K562 (cell line): Measurements from ENCODE around the gene MCM3. TPM values are rescaled to one million over a fixed set of nuclear protein-coding genes. Genes with fewer than 3 reads are reported as not detected.

ENCODE experiments used
- ATAC-seq: fragments of 200-7000 bp; cut with Tn5 transposase; 3 replicates; pipeline ENCODE4 v1.9.1; 2020; ENCODE audit warnings: moderate library complexity
- BruUV-seq: library from RNA; stranded (reverse); fragments of 400-500 nt; replicated peaks from 2 replicates; lab custom pipeline; 2021; lab: Mats Ljungman, UMichigan
- CTCF ChIA-PET: fragments of 300-600 bp; formaldehyde crosslinking; extraction: SDS; loops from one replicate; lab custom pipeline; 2021; ENCODE audit warnings: low intra/inter-chr PET ratio; lab: Yijun Ruan, JAX
- POLR2A ChIA-PET: fragments of 300-600, 350-650 bp; sonication (Branson Sonifier 250); formaldehyde crosslinking; extraction: SDS; loops from one replicate; lab custom pipeline; 2021; ENCODE audit warnings: antibody characterized with exemption, inconsistent platforms; lab: Yijun Ruan, JAX
- DNase-seq, 4 experiments: peaks; one replicate each; pipeline versions ENCODE4 v3.0.0 to v3.0.0-alpha.2; 2011 to 2018; ENCODE audit warnings: low spot score in 3 of 4, mixed read lengths in 3 of 4; ENCODE audit errors: extremely low read depth in 1 of 4
- FAIRE-seq: peaks from 2 replicates; lab custom pipeline; 2011; peaks lifted over from hg19 to GRCh38; lab: Jason Lieb, UNC
- H2AFZ ChIP-seq: 2 replicates; pipeline ENCODE4 v1.6.0; 2011; ENCODE audit warnings: low read depth, low read length, control low read depth, inconsistent platforms
- H3K27ac ChIP-seq: fragments of 200-600 bp; 3 replicates; pipeline ENCODE4 v1.8.0; 2011; ENCODE audit warnings: low read depth, mild to moderate bottlenecking, control low read depth, inconsistent platforms, low read length, moderate library complexity, mixed read lengths; ENCODE audit errors: extremely low read depth
- H3K27me3 ChIP-seq, 2 experiments: fragments of 300-600 bp in 1 of 2; 2 replicates in 1 of 2; 3 replicates in 1 of 2; pipeline versions ENCODE4 v1.6.0 to v1.8.0; 2011; ENCODE audit warnings: inconsistent platforms in 2 of 2, low read length in 2 of 2, mild to moderate bottlenecking in 1 of 2, mixed read lengths in 1 of 2, moderate library complexity in 1 of 2; ENCODE audit not compliant: control insufficient read depth in 2 of 2, insufficient read depth in 2 of 2
- H3K36me3 ChIP-seq: fragments of 300-600 bp; 3 replicates; pipeline ENCODE4 v1.8.0; 2011; ENCODE audit warnings: mild to moderate bottlenecking, low read length, inconsistent platforms; ENCODE audit not compliant: control insufficient read depth, insufficient read depth
- H3K4me1 ChIP-seq, 2 experiments: fragments of 200-600 bp in 1 of 2; replicated peaks in 1 of 2; 2 replicates in 1 of 2; 3 replicates in 1 of 2; pipeline versions ENCODE4 v1.5.1 to v1.8.0; 2011; ENCODE audit warnings: inconsistent platforms in 2 of 2, low read length in 2 of 2, mild to moderate bottlenecking in 1 of 2, mixed read lengths in 1 of 2, moderate library complexity in 1 of 2; ENCODE audit not compliant: control insufficient read depth in 2 of 2, insufficient read depth in 2 of 2
- H3K4me2 ChIP-seq: 2 replicates; pipeline ENCODE4 v1.6.1; 2011; ENCODE audit warnings: low read length, control low read depth, inconsistent platforms, mixed read lengths; ENCODE audit not compliant: insufficient read depth
- H3K4me3 ChIP-seq: fragments of 200-600 bp; sonication (generic), shearing (Covaris generic); 2 replicates; pipeline ENCODE4 v1.5.1; 2016; ENCODE audit warnings: control low read depth, inconsistent platforms
- H3K79me2 ChIP-seq: fragments of 200-600 bp; 3 replicates; pipeline ENCODE4 v1.8.0; 2011; ENCODE audit warnings: low read length, inconsistent platforms; ENCODE audit not compliant: control insufficient read depth, insufficient read depth
- H3K9ac ChIP-seq, 2 experiments: 2 replicates each; pipeline versions ENCODE4 v1.6.0 to v1.6.1; 2011; ENCODE audit warnings: low read depth in 2 of 2, low read length in 2 of 2, control low read depth in 1 of 2, inconsistent platforms in 1 of 2, mild to moderate bottlenecking in 1 of 2, mixed read lengths in 1 of 2; ENCODE audit not compliant: insufficient read depth in 1 of 2
- H3K9me1 ChIP-seq: one replicate; pipeline ENCODE4 v1.6.0; 2011; ENCODE audit warnings: inconsistent platforms, mild to moderate bottlenecking, low read length, moderate library complexity; ENCODE audit not compliant: control insufficient read depth, insufficient read depth
- H3K9me3 ChIP-seq: replicated peaks from 2 replicates; pipeline ENCODE4 v1.5.1; 2011; ENCODE audit warnings: low read depth, low read length, inconsistent platforms; ENCODE audit not compliant: control insufficient read depth, insufficient read depth
- H4K20me1 ChIP-seq: replicated peaks from 2 replicates; pipeline ENCODE4 v1.6.1; 2011; ENCODE audit warnings: low read length, inconsistent platforms, mixed read lengths; ENCODE audit not compliant: control insufficient read depth, insufficient read depth
- ATF3 ChIP-seq, 2 experiments: fragments of 450-650 bp in 1 of 2; sonication (generic) in 1 of 2; formaldehyde crosslinking in 1 of 2; IDR thresholded peaks in 1 of 2; conservative IDR thresholded peaks in 1 of 2; 2 replicates each; pipeline versions ENCODE4 v1.6.1 to v1.8.1; 2016 to 2023; ENCODE audit warnings: mild to moderate bottlenecking in 2 of 2, moderate library complexity in 2 of 2, inconsistent platforms in 1 of 2, missing genetic modification reagents in 1 of 2
- BCOR ChIP-seq: fragments of 450-650 bp; IDR thresholded peaks from 2 replicates; pipeline ENCODE4 v1.6.1; 2016
- C11orf30 ChIP-seq: fragments of 450-650 bp; IDR thresholded peaks from 2 replicates; pipeline ENCODE4 v1.6.1; 2016; ENCODE audit warnings: low read depth, mild to moderate bottlenecking
- CEBPG ChIP-seq, 3 experiments: fragments of 200-800 bp in 1 of 3; sonication (Bioruptor generic) in 1 of 3; sonication (generic) in 1 of 3; formaldehyde crosslinking in 1 of 3; IDR thresholded peaks in 2 of 3; conservative IDR thresholded peaks in 1 of 3; 2 replicates each; pipeline versions ENCODE4 v1.6.1 to v1.8.0; 2016 to 2022; ENCODE audit warnings: missing compliant biosample characterization in 2 of 3, missing genetic modification characterization in 2 of 3, mild to moderate bottlenecking in 1 of 3, missing genetic modification reagents in 1 of 3
- CTBP1 ChIP-seq: fragments of 450-650 bp; IDR thresholded peaks from 2 replicates; pipeline ENCODE4 v1.6.1; 2016; ENCODE audit warnings: borderline replicate concordance
- DDX20 ChIP-seq: fragments of 450-650 bp; IDR thresholded peaks from 2 replicates; pipeline ENCODE4 v1.6.1; 2016; ENCODE audit warnings: missing genetic modification characterization, low read depth, mild to moderate bottlenecking, missing compliant biosample characterization, moderate library complexity
- ESRRA ChIP-seq: fragments of 450-650 bp; IDR thresholded peaks from 2 replicates; pipeline ENCODE4 v1.6.1; 2014; ENCODE audit warnings: low read depth, mild to moderate bottlenecking, moderate library complexity, borderline replicate concordance
- FOSL1 ChIP-seq: fragments of 200-800 bp; sonication (Bioruptor generic); conservative IDR thresholded peaks from 2 replicates; pipeline ENCODE4 v1.6.1; 2016; ENCODE audit warnings: missing genetic modification characterization, missing compliant biosample characterization
- GTF2F1 ChIP-seq: IDR thresholded peaks from 2 replicates; pipeline ENCODE4 v1.6.1; 2011; ENCODE audit warnings: low read depth, low read length, improper control_type of control experiment
- MAFF ChIP-seq: IDR thresholded peaks from 2 replicates; pipeline ENCODE4 v1.6.1; 2012; ENCODE audit warnings: low read length, improper control_type of control experiment
- MED1 ChIP-seq: sonication (generic); formaldehyde crosslinking; IDR thresholded peaks from 2 replicates; pipeline ENCODE4 v1.8.1; 2023; ENCODE audit warnings: missing genetic modification reagents, borderline replicate concordance
- NRF1 ChIP-seq, 2 experiments: fragments of 450-650 bp; IDR thresholded peaks in 1 of 2; conservative IDR thresholded peaks in 1 of 2; 2 replicates each; pipeline ENCODE4 v1.6.1; 2014; ENCODE audit warnings: mild to moderate bottlenecking in 2 of 2
- SPI1 ChIP-seq: IDR thresholded peaks from 2 replicates; pipeline ENCODE4 v1.6.1; 2011; ENCODE audit warnings: low read depth, low read length, control low read depth, borderline replicate concordance
- ZNF316 ChIP-seq: fragments of 450-650 bp; IDR thresholded peaks from 2 replicates; pipeline ENCODE4 v1.6.1; 2016
- ZNF76 ChIP-seq: fragments of 250-450 bp; sonication (Bioruptor Pico); IDR thresholded peaks from 2 replicates; pipeline ENCODE4 v1.4.0; 2020; ENCODE audit warnings: mild to moderate bottlenecking, moderate library complexity, borderline replicate concordance
- WGBS: fragments of 100-300 bp; shearing (Covaris generic); methylation state at CpG from one replicate; pipeline ENCODE4 v1.1.6; 2016; ENCODE audit warnings: low coverage, mixed read lengths; ENCODE audit not compliant: insufficient coverage; ENCODE audit errors: missing lambda C conversion rate; 5-methylcytosine and 5-hydroxymethylcytosine counted together
- in situ Hi-C: fragments of 300-500 bp; cut with MboI; formaldehyde crosslinking; loops from 4 replicates; pipeline ENCODE4 v1.15.0; 2018; ENCODE audit warnings: inconsistent platforms, mixed read lengths
- intact Hi-C: fragments of 100-400 bp; cut with micrococcal nuclease; formaldehyde crosslinking; loops from 2 replicates; pipeline ENCODE4 v1.14.2; 2022
- polyA plus RNA-seq, 8 experiments: library from polyadenylated mRNA; depleted of rRNA in 4 of 8; stranded (reverse) in 5 of 8; unstranded in 3 of 8; fragments of >200 nt; fragmentation: Nextera tagmentation in 2 of 8; fragmentation: Illumina TruSeq in 1 of 8; extraction: Ambion mirVana in 2 of 8; extraction: Trizol in 1 of 8; gene quantifications; 2 replicates each; pipeline versions ENCODE4 v1.2.1 to v1.2.3, GENCODE V29; 2011 to 2014; ENCODE audit warnings: inconsistent platforms in 1 of 8, missing spikeins in 1 of 8
- total RNA-seq, 7 experiments: library from RNA; depleted of rRNA in 6 of 7; stranded (reverse); fragments of >200 nt in 6 of 7; fragmentation: Illumina TruSeq in 2 of 7; extraction: Trizol in 2 of 7; gene quantifications; 2 replicates each; pipeline versions ENCODE4 v1.2.1 to v1.2.3, GENCODE V29; 2011 to 2021; ENCODE audit warnings: low replicate concordance in 1 of 7

The MCM3 gene
- total and polyA plus RNA-seq, 9 of the 15 experiments (the other 6 are each of a cell fraction or from before 2014, with no cell fraction given): 76.1 to 270 (median 250) TPM

DNA sequence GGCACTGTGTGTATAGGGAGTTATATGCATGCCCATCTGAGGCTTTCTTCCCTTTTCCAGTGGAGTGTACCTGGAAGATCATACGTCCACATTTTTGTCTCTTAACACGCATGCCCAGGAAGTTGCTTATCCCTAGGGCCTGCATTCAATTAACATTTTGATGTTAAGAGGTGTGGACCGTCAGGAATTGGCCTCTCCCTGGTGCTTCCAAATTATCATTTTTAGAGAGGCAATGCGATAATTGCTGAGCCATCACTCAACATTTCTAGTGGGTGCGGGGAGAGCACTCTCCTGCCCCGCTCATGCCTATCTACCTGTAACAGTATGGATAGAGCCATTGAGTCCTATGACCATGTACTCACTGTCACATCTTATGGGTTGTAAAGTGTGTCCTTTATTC lies 39.6 kb upstream of the MCM3 start:
- H3K79me2 ChIP-seq: no peaks in the 10 kb centered on the region
- no peaks in the 10 kb centered on the region for H3K9me3 ChIP-seq
- CTCF ChIA-PET: no interaction called here
- intact Hi-C loops: no loop called here
- no peak for FAIRE-seq
- peaks cover 11 to 16% of the 10 kb centered on the region in 2 experiments; a peak in 4 of 5 replicates for H3K4me1 ChIP-seq
- ATAC-seq: no peak
- no peaks in the 10 kb centered on the region for H4K20me1 ChIP-seq
- H3K27me3 ChIP-seq: no peaks in the 10 kb centered on the region
- POLR2A ChIA-PET: no interaction called here
- no peak overlapping the region for H3K4me3 ChIP-seq
- no peak overlapping the region for H3K9ac ChIP-seq
- no peak overlapping the region for H3K4me2 ChIP-seq
- WGBS: 55% methylated on average over 6 of the region's 6 CpGs
- TF ChIP-seq C11orf30 (peak; percentile 51; the same call in 1 of the 2 replicates), BCOR (no peak), NRF1 (conservative IDR thresholded peaks at IDR 0.05 in 1 of 2, IDR thresholded peaks at IDR 0.05 in 1 of 2) (peak; percentile 33 to 37; a peak in 3 of 4 replicates), ZNF316 (peak; percentile 64)
- H3K27ac ChIP-seq: no peak overlapping the region
- BruUV-seq: no TSS peak
- no peaks in the 10 kb centered on the region for H3K9me1 ChIP-seq
- H3K36me3 ChIP-seq: no peaks in the 10 kb centered on the region
- in situ Hi-C loops: no loop called here
- DNase-seq: no peak
- H2AFZ ChIP-seq: no peak overlapping the region

GRCh38 chr6:52317841-52318581 lies 33.5 kb upstream of the MCM3 start:
- no peak overlapping the region for H3K9ac ChIP-seq
- H3K9me3 ChIP-seq: no peaks in the 10 kb centered on the region
- FAIRE-seq (peak; percentile 87), DNase-seq (no peak), ATAC-seq (peak; percentile 66)
- ChIA-PET POLR2A (no interaction called here), CTCF (no interaction called here)
- no peaks in the 10 kb centered on the region for H3K79me2 ChIP-seq
- H3K27ac ChIP-seq: no peak overlapping the region
- H3K4me2 ChIP-seq: no peak overlapping the region
- H3K27me3 ChIP-seq: no peaks in the 10 kb centered on the region
- in situ Hi-C loops (no loop called here), intact Hi-C loops (loop anchor here (5.0 kb wide), 1 partner anchor 44 kb away; the partner anchor contains the start of gene PAQR8)
- WGBS: 16% methylated on average over 4 of the region's 4 CpGs
- no peaks in the 10 kb centered on the region for H4K20me1 ChIP-seq
- H3K9me1 ChIP-seq: no peaks in the 10 kb centered on the region
- H3K36me3 ChIP-seq: no peaks in the 10 kb centered on the region
- H3K4me3 ChIP-seq: no peak overlapping the region
- H2AFZ ChIP-seq: peak overlapping the region; percentile 57
- peaks cover 3 to 20% of the 10 kb centered on the region in 2 experiments; a peak in 4 of 5 replicates for H3K4me1 ChIP-seq
- BruUV-seq: no TSS peak
- TF ChIP-seq ESRRA (peak; percentile 88), ATF3 (IDR thresholded peaks at IDR 0.05) (peak; percentile 85), ATF3 (CRISPR knock-in tag; conservative IDR thresholded peaks at IDR 0.05) (no peak), DDX20 (tag) (no peak), CTBP1 (0 out of 2 replicates have a peak, but pooled peaks have one; percentile 19), FOSL1 (tag) (peak; percentile 75), SPI1 (peak; percentile 42; the same call in 1 of the 2 replicates), CEBPG (CRISPR knock-in tag; IDR thresholded peaks at IDR 0.05) (peak; percentile 68), CEBPG (tag; conservative IDR thresholded peaks at IDR 0.05 in 1 of 2, IDR thresholded peaks at IDR 0.05 in 1 of 2) (peak; percentile 79 to 91), GTF2F1 (no peak), MAFF (no peak), ZNF76 (CRISPR knock-in tag) (no peak), MED1 (CRISPR knock-in tag) (no peak)
